ENCODE results near the gene PIGO.

Gene PIGO
- long read RNA-seq, donor 1, full-length matches to known transcripts = 5 of 5 reads
- long read RNA-seq, donor 1, partial matches to known transcripts = 0 of 5 reads
- long read RNA-seq, donor 1, other reads (novel, unspliced or antisense) = 0 of 5 reads
- long read RNA-seq, donor 2, partial matches to known transcripts = 0 of 1 reads
- long read RNA-seq, donor 2, other reads (novel, unspliced or antisense) = 0 of 1 reads
- long read RNA-seq, donor 3, full-length matches to known transcripts = 2 of 2 reads
- long read RNA-seq, donor 3, partial matches to known transcripts = 0 of 2 reads
- long read RNA-seq, donor 3, other reads (novel, unspliced or antisense) = 0 of 2 reads
- long read RNA-seq, donor 4, full-length matches to known transcripts = 1 of 1 reads
- long read RNA-seq, donor 4, partial matches to known transcripts = 0 of 1 reads
- long read RNA-seq, donor 4, other reads (novel, unspliced or antisense) = 0 of 1 reads
- long read RNA-seq, donor 5, full-length matches to known transcripts = 5 of 5 reads
- long read RNA-seq, donor 5, partial matches to known transcripts = 0 of 5 reads
- long read RNA-seq, donor 5, other reads (novel, unspliced or antisense) = 0 of 5 reads
- long read RNA-seq, donor 6, partial matches to known transcripts = 0 of 2 reads
- long read RNA-seq, donor 6, other reads (novel, unspliced or antisense) = 0 of 2 reads
- long read RNA-seq, donor 7, partial matches to known transcripts = 5 of 6 reads
- long read RNA-seq, donor 7, other reads (novel, unspliced or antisense) = 0 of 6 reads
- long read RNA-seq, donor 8, partial matches to known transcripts = 0 of 2 reads
- long read RNA-seq, donor 8, other reads (novel, unspliced or antisense) = 0 of 2 reads

- peak; percentile 95 for DNase-seq
Observed at GRCh38 chr9:35096035-35096849, at the start of gene PIGO. PIGO (minus strand) TSS chr9:35096591; CDS start chr9:35095565, 1,026 bp downstream.

DNA sequence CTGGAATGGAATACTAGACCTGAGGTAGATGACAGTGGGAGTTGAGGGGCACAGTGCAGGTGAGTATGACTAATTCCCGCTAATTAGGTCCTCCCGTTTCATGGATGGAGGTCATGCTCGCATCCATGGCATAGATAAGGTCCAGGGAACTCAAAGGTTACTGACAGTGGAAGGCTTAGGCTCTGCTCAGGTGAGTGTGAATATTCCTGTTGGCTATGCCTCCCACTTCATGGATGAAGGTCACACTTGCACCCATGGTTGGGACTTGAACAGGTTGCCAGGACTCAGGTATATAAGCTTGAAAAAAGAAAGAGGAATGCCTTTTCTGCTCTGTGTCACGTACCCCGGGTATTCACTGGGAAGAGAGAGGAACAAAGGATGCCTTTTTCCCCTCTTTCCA, 45.6 kb upstream of the PIGO start:
- DNase-seq = no peak

GRCh38 chr9:35140093-35140492, 43.7 kb upstream of the PIGO start:
- no peak for DNase-seq

DNA sequence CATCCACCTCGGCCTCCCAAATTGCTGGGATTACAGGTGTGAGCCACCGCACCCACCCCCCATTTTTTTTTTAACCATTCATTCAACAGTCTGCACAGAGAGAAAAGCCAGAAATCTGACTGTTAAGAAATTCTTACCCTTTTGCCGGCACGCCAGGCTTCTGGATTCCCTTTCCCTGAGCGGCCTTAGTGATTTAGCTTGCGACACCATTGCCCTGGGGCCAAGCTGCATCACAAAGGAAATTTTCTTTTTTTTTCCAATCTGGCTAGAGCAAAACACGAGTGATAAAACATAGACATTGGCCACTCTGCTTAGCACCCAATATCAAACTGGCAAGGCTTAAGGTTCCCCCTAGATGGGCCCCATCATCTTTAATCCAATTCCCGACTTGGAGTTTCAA, 40.5 kb upstream of the PIGO start:
- no peak for DNase-seq

GRCh38 chr9:35135988-35136387, 39.6 kb upstream of the PIGO start:
- no peak for DNase-seq

GRCh38 chr9:35134920-35135319, 38.5 kb upstream of the PIGO start:
- DNase-seq = no peak

GRCh38 chr9:35116898-35117551, 20.6 kb upstream of the PIGO start:
- peak; percentile 85 for DNase-seq

- no peak for DNase-seq
Observed at GRCh38 chr9:35116539-35116897, 20.1 kb upstream of the PIGO start.

GRCh38 chr9:35115680-35116538, 19.5 kb upstream of the PIGO start, which contains the start of gene ATOSB:
ATOSB (minus strand) TSS chr9:35115862; CDS start chr9:35108274, 7,588 bp downstream.
- peak; percentile 92 for DNase-seq

- DNase-seq = no peak
Observed at GRCh38 chr9:35114840-35115628, 18.6 kb upstream of the PIGO start.

GRCh38 chr9:35114113-35114839, 17.9 kb upstream of the PIGO start:
- peak; percentile 43 for DNase-seq

DNA sequence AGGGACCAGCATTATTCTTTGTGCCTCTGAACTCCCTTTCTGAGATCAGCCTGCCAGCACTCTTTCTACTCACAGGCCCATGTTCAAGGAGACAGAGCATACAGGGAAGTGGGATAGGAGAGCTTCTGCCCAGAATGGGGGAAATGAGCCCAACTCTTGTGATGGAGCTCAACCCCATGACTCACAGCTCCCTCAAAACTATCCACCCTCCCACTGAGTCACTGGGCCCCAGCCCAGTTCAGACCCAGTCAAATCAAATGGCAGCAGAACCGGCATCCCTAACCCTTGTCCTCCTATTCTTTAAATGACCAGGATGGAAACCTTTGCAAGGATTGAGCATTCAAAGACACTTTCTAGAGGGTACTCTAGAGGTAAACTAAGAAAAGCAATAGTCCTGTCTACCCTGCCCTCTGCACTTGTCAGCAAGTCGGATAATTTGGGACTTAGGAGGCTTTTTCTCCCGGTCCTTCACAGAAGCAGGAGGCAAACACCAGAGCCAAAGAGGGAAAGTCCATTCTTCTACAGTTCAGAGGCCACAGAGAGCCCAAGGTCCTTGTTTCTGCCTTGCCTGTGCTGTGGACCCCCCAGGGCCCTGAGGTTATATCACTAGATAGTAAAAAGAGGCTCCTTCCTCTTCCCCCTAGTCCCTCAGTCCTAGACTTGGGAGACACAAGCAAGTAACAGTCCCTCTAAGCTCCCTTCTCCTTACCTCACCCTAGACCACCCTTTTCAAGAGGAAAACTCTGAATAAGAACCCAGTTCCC, 16.0 kb upstream of the PIGO start:
- no peak for DNase-seq

DNA sequence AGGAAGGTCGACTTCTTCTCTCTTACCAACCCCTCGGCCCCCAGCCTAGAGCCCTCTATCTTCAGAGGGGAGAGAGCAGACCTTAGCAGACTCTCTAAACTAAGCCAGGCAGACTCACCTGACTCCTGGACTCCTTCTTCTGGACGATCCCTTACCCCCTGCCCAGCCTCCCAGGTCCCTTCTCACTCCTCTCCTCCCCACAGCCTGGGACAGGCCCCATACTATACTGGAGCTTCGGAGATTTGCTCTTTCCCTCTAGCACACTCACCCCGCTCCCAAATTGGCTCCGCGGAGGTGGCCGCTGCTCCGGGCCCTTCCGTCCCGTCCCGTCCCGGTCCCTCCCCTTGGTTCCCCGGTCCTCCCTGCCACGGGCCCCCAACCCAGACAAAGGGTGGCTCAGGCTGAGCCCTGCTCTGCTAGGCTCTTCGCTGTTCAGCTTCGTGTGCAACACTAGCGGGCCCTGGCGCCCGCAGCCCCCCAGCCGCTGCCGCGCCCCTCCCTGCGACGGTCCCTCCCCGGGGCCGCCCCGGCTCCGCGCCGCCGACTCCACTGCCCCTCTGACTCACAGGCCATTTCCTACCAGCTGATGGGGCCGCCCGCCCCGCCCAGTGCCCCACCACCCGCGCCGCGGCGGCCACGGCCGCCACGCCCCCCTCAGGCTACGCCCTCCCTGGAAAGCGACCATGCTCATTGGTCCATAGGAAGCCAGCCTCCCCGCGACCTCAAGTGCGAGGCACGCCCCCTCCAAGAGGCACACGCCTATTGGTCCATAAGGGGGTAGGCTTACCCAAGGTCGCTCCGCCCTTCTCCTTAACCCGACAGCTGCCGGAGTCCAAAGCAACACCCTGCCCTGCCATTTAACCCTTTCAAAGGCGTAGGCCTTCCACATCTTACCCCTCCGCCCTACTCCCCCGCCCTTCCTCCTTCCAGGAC, 14.9 kb upstream of the PIGO start:
- peak; percentile 74 for DNase-seq

DNA sequence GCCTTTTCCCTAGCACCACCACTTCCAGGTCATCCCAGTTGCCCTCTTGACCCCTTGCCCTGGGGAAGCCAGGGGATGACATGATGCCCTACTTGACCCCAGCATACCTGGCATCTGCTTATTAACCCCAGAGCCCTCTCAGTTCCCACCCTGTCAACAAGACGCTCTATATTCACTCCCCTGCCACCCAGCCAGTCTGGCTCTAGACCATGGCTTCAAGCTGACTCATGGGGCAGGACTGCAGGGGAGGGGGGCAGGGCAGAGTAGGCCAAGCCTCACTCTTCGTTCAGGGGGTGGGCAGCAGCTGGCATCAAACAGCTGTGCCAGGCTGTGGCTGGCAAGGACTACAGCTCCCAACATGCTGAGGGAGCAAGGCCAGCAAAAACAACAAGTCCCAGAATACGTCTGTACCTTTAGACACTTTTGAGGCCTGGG, 14.0 kb upstream of the PIGO start:
- no peak for DNase-seq

- no peak for DNase-seq
Observed at GRCh38 chr9:35108946-35109575, 12.7 kb upstream of the PIGO start.

- no peak for DNase-seq
Observed at GRCh38 chr9:35108461-35108860, 12.1 kb upstream of the PIGO start.

Measured in right kidney (tissue), 9 donors.